Stimulated activated memory B cell treated with anti-CD40 and anti-IgM and Interleukin-4, amounts not matched to agents 10 μg/mL and 1 μg/mL and 100 μg/mL, for 72 hours (primary cell): Measurements from ENCODE around the gene DNM1.

Experiments
- ATAC-seq: fragments of 150-1000 bp; cut with Tn5 transposase; 2 replicates; pipeline ENCODE4 v1.10.0; 2021
- H3K27ac Mint-ChIP-seq: one replicate; pipeline ENCODE4 v1.8.0; 2022; ENCODE audit warnings: mild to moderate bottlenecking, mixed read lengths
- H3K27me3 Mint-ChIP-seq: one replicate; pipeline ENCODE4 v1.8.0; 2022; ENCODE audit warnings: mixed read lengths
- H3K36me3 Mint-ChIP-seq: one replicate; pipeline ENCODE4 v1.8.0; 2022; ENCODE audit warnings: mixed read lengths
- H3K4me1 Mint-ChIP-seq: one replicate; pipeline ENCODE4 v1.8.0; 2022; ENCODE audit warnings: mixed read lengths
- H3K4me3 Mint-ChIP-seq: one replicate; pipeline ENCODE4 v1.8.0; 2022; ENCODE audit warnings: mild to moderate bottlenecking, moderate library complexity, mixed read lengths
- H3K9me3 Mint-ChIP-seq: one replicate; pipeline ENCODE4 v1.8.0; 2022; ENCODE audit warnings: mixed read lengths

The DNM1 gene

GRCh38 chr9:128246471-128246870, 43.3 kb downstream of the DNM1 start:
- no peak overlapping the region for H3K4me3 Mint-ChIP-seq

GRCh38 chr9:128247226-128247803, 44.1 kb downstream of the DNM1 start:
- peaks cover 19% of the 10 kb centered on the region for H3K4me1 Mint-ChIP-seq
- no peaks in the 10 kb centered on the region for H3K9me3 Mint-ChIP-seq
- no peak overlapping the region for H3K27ac Mint-ChIP-seq
- H3K27me3 Mint-ChIP-seq = peaks cover 27% of the 10 kb centered on the region
- ATAC-seq = no peak
- H3K4me3 Mint-ChIP-seq = no peak overlapping the region
- H3K36me3 Mint-ChIP-seq = no peaks in the 10 kb centered on the region

More at GRCh38 chr9:128246471-128246870, 43.3 kb downstream of the DNM1 start:
- H3K9me3 Mint-ChIP-seq = no peaks in the 10 kb centered on the region
- no peaks in the 10 kb centered on the region for H3K36me3 Mint-ChIP-seq
- H3K27ac Mint-ChIP-seq = no peak overlapping the region
- peaks cover 30% of the 10 kb centered on the region for H3K27me3 Mint-ChIP-seq
- peaks cover 14% of the 10 kb centered on the region for H3K4me1 Mint-ChIP-seq
- ATAC-seq = no peak

- Mint-ChIP-seq H3K27me3 (peaks cover 24% of the 10 kb centered on the region), H3K9me3 (no peaks in the 10 kb centered on the region), H3K36me3 (no peaks in the 10 kb centered on the region), H3K4me1 (peaks cover 28% of the 10 kb centered on the region), H3K27ac (peak overlapping the region; percentile 53), H3K4me3 (peak overlapping the region; percentile 81)
- ATAC-seq = no peak
Observed at GRCh38 chr9:128249558-128249907, 46.4 kb downstream of the DNM1 start.

GRCh38 chr9:128249908-128250838, 47.0 kb downstream of the DNM1 start:
- Mint-ChIP-seq H3K9me3 (no peaks in the 10 kb centered on the region), H3K4me3 (peak overlapping the region; percentile 81), H3K27ac (peak overlapping the region; percentile 53), H3K4me1 (peaks cover 29% of the 10 kb centered on the region), H3K36me3 (no peaks in the 10 kb centered on the region), H3K27me3 (peaks cover 27% of the 10 kb centered on the region)
- ATAC-seq = peak; percentile 96

- peaks cover 8% of the 10 kb centered on the region for H3K36me3 Mint-ChIP-seq
- no peak overlapping the region for H3K27ac Mint-ChIP-seq
- H3K4me3 Mint-ChIP-seq = peak overlapping the region; percentile 77
- no peak for ATAC-seq
- H3K27me3 Mint-ChIP-seq = peaks cover 27% of the 10 kb centered on the region
- H3K4me1 Mint-ChIP-seq = peaks cover 33% of the 10 kb centered on the region
- no peaks in the 10 kb centered on the region for H3K9me3 Mint-ChIP-seq
Observed at GRCh38 chr9:128250839-128251731, 47.9 kb downstream of the DNM1 start.

GRCh38 chr9:128251732-128252100, 48.5 kb downstream of the DNM1 start:
- H3K4me1 Mint-ChIP-seq = peaks cover 33% of the 10 kb centered on the region
- no peak overlapping the region for H3K4me3 Mint-ChIP-seq
- H3K27me3 Mint-ChIP-seq = peaks cover 27% of the 10 kb centered on the region
- ATAC-seq = no peak
- H3K36me3 Mint-ChIP-seq = peaks cover 11% of the 10 kb centered on the region
- H3K27ac Mint-ChIP-seq = no peak overlapping the region
- no peaks in the 10 kb centered on the region for H3K9me3 Mint-ChIP-seq

- Mint-ChIP-seq H3K9me3 (no peaks in the 10 kb centered on the region), H3K4me3 (no peak overlapping the region), H3K27me3 (peaks cover 27% of the 10 kb centered on the region), H3K4me1 (peaks cover 33% of the 10 kb centered on the region), H3K27ac (no peak overlapping the region), H3K36me3 (peaks cover 18% of the 10 kb centered on the region)
- no peak for ATAC-seq
Observed at GRCh38 chr9:128252317-128253139, 49.3 kb downstream of the DNM1 start.

- Mint-ChIP-seq H3K4me3 (no peak overlapping the region), H3K27ac (no peak overlapping the region), H3K36me3 (peaks cover 26% of the 10 kb centered on the region), H3K4me1 (peaks cover 33% of the 10 kb centered on the region), H3K27me3 (peaks cover 27% of the 10 kb centered on the region), H3K9me3 (no peaks in the 10 kb centered on the region)
- no peak for ATAC-seq
Observed at GRCh38 chr9:128253140-128253990, 50.2 kb downstream of the DNM1 start.

GRCh38 chr9:128253991-128254346, 50.8 kb downstream of the DNM1 start:
- no peak for ATAC-seq
- Mint-ChIP-seq H3K27me3 (peaks cover 27% of the 10 kb centered on the region), H3K4me1 (peaks cover 33% of the 10 kb centered on the region), H3K9me3 (no peaks in the 10 kb centered on the region), H3K4me3 (no peak overlapping the region), H3K36me3 (peaks cover 31% of the 10 kb centered on the region), H3K27ac (no peak overlapping the region)

GRCh38 chr9:128254362-128254761, 51.2 kb downstream of the DNM1 start:
- Mint-ChIP-seq H3K27ac (no peak overlapping the region), H3K27me3 (peaks cover 27% of the 10 kb centered on the region), H3K9me3 (no peaks in the 10 kb centered on the region), H3K4me1 (peaks cover 33% of the 10 kb centered on the region), H3K4me3 (no peak overlapping the region), H3K36me3 (peaks cover 35% of the 10 kb centered on the region)
- ATAC-seq = no peak

GRCh38 chr9:128254855-128255759, 51.9 kb downstream of the DNM1 start:
- H3K36me3 Mint-ChIP-seq = peaks cover 42% of the 10 kb centered on the region

GRCh38 chr9:128257086-128257825, 54.1 kb downstream of the DNM1 start:
- no peak overlapping the region for H3K27ac Mint-ChIP-seq
- H3K4me3 Mint-ChIP-seq = no peak overlapping the region
- peaks cover 23% of the 10 kb centered on the region for H3K27me3 Mint-ChIP-seq
- no peaks in the 10 kb centered on the region for H3K9me3 Mint-ChIP-seq
- peaks cover 62% of the 10 kb centered on the region for H3K36me3 Mint-ChIP-seq
- no peak for ATAC-seq
- H3K4me1 Mint-ChIP-seq = peaks cover 15% of the 10 kb centered on the region

More at GRCh38 chr9:128254855-128255759, 51.9 kb downstream of the DNM1 start:
- Mint-ChIP-seq H3K27me3 (peaks cover 27% of the 10 kb centered on the region), H3K4me3 (no peak overlapping the region), H3K9me3 (no peaks in the 10 kb centered on the region), H3K4me1 (peaks cover 26% of the 10 kb centered on the region), H3K27ac (no peak overlapping the region)
- no peak for ATAC-seq
